GM12873 (cell line): ENCODE results near the gene TBL1XR1.

Source experiments
- TF ChIP-seq, protein P1 (sequence below): IDR thresholded peaks from 2 replicates; pipeline ENCODE4 v1.5.1; 2012; ENCODE audit warnings: low read depth, mild to moderate bottlenecking, moderate library complexity, low read length, control low read depth; ENCODE audit not compliant: insufficient read depth; ENCODE audit errors: missing control alignments

TBL1XR1 gene

GRCh38 chr3:176969506-176969905, 227.8 kb downstream of the TBL1XR1 start:
- TF ChIP-seq, protein P1, sequence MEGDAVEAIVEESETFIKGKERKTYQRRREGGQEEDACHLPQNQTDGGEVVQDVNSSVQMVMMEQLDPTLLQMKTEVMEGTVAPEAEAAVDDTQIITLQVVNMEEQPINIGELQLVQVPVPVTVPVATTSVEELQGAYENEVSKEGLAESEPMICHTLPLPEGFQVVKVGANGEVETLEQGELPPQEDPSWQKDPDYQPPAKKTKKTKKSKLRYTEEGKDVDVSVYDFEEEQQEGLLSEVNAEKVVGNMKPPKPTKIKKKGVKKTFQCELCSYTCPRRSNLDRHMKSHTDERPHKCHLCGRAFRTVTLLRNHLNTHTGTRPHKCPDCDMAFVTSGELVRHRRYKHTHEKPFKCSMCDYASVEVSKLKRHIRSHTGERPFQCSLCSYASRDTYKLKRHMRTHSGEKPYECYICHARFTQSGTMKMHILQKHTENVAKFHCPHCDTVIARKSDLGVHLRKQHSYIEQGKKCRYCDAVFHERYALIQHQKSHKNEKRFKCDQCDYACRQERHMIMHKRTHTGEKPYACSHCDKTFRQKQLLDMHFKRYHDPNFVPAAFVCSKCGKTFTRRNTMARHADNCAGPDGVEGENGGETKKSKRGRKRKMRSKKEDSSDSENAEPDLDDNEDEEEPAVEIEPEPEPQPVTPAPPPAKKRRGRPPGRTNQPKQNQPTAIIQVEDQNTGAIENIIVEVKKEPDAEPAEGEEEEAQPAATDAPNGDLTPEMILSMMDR, result no peak
